ENCODE results near the gene LDLRAD4.

GRCh38 chr18:13381331-13381730 is 162.8 kb downstream of the LDLRAD4 start:
- no peak for TF ChIP-seq GATA2 (IDR thresholded peaks at IDR 0.05; ENCODE audit: low read depth, low read length)
- TF ChIP-seq GATA3 (IDR thresholded peaks at IDR 0.05; ENCODE audit: low read depth, low read length): no peak
